ENCODE results near the gene FBXO46. TPM values are rescaled to one million over a fixed set of nuclear protein-coding genes. Genes with fewer than 3 reads are reported as not detected.

FBXO46 gene
- polyA plus RNA-seq, 1 of the 3 experiments (the other 2 are of a cell fraction): 5.6 TPM

- Histone ChIP-seq H3K79me2 (ENCODE audit: insufficient read depth) (peaks cover 39% of the 10 kb centered on the region), H3K4me2 (peak overlapping the region; percentile 88), H3K4me3 (ENCODE audit: low read depth in 2 of 2, low read length in 1 of 2) (peak overlapping the region; percentile 71 to 91), H3K27me3 (ENCODE audit: insufficient read depth) (no peaks in the 10 kb centered on the region), H4K20me1 (ENCODE audit: insufficient read depth) (0 out of 2 replicates have a peak, but pooled peaks cover 4% of the 10 kb centered on the region), H3K9me2 (no peaks in the 10 kb centered on the region), H3F3A (replicated peaks; ENCODE audit: insufficient read depth) (peaks cover 11% of the 10 kb centered on the region), H3K27ac (ENCODE audit: low read depth in 2 of 2, low read length in 1 of 2) (peak overlapping the region; percentile 48 to 87), H3K36me3 (replicated peaks in 1 of 2; ENCODE audit: control insufficient read depth in 1 of 2, insufficient read depth in 2 of 2, low read length in 1 of 2) (peaks cover 2 to 15% of the 10 kb centered on the region in 2 experiments), H2AFZ (ENCODE audit: low read depth) (peak overlapping the region; percentile 86), H3K4me1 (ENCODE audit: control insufficient read depth in 1 of 2, insufficient read depth in 2 of 2, low read depth in 1 of 2, low read length in 1 of 2) (peaks cover 0 to 6% of the 10 kb centered on the region in 2 experiments; a peak in 1 of 4 replicates), H3K9me3 (no peaks in the 10 kb centered on the region), H3K9ac (peak overlapping the region; percentile 82)
- CTCF ChIA-PET: interaction anchor here (0.6 to 6.8 kb wide), 40 partner anchors 9 to 1208 kb away, joined by 3 to 106 read pairs (median 4); partner anchors contain the start of genes DMPK, DMWD, FBXO46 and SIX5
- TF ChIP-seq NRF1 (IDR thresholded peaks at IDR 0.05; ENCODE audit: low read depth, low read length): no peak
- peak; percentile 55 for TF ChIP-seq RAD21 (IDR thresholded peaks at IDR 0.05; ENCODE audit: low read length)
- TF ChIP-seq, protein P1, sequence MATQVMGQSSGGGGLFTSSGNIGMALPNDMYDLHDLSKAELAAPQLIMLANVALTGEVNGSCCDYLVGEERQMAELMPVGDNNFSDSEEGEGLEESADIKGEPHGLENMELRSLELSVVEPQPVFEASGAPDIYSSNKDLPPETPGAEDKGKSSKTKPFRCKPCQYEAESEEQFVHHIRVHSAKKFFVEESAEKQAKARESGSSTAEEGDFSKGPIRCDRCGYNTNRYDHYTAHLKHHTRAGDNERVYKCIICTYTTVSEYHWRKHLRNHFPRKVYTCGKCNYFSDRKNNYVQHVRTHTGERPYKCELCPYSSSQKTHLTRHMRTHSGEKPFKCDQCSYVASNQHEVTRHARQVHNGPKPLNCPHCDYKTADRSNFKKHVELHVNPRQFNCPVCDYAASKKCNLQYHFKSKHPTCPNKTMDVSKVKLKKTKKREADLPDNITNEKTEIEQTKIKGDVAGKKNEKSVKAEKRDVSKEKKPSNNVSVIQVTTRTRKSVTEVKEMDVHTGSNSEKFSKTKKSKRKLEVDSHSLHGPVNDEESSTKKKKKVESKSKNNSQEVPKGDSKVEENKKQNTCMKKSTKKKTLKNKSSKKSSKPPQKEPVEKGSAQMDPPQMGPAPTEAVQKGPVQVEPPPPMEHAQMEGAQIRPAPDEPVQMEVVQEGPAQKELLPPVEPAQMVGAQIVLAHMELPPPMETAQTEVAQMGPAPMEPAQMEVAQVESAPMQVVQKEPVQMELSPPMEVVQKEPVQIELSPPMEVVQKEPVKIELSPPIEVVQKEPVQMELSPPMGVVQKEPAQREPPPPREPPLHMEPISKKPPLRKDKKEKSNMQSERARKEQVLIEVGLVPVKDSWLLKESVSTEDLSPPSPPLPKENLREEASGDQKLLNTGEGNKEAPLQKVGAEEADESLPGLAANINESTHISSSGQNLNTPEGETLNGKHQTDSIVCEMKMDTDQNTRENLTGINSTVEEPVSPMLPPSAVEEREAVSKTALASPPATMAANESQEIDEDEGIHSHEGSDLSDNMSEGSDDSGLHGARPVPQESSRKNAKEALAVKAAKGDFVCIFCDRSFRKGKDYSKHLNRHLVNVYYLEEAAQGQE (IDR thresholded peaks at IDR 0.05; ENCODE audit: low read depth, low read length): 0 out of 2 replicates have a peak, but pooled peaks have one; percentile 45
- peak; percentile 98 for TF ChIP-seq CTCF (IDR thresholded peaks at IDR 0.05)
- peak; percentile 58 for TF ChIP-seq SMC3 (IDR thresholded peaks at IDR 0.05; ENCODE audit: low read depth, low read length)
- TF ChIP-seq SIN3A (IDR thresholded peaks at IDR 0.05; ENCODE audit: borderline replicate concordance, low read depth, low read length): peak; percentile 62; the same call in 1 of the 2 replicates
- POLR2A ChIA-PET: interaction anchor here (0.8 to 1.9 kb wide), 5 partner anchors 20 to 90 kb away, joined by 3 to 8 read pairs (median 4); partner anchors contain the start of genes FBXO46 and SIX5
- under 1% methylated on average over 19 of the region's 22 CpGs for WGBS (ENCODE audit: low lambda C conversion rate)
- DNase-seq: peak; percentile 85
Measured at GRCh38 chr19:45693106-45693788, 37.4 kb downstream of the FBXO46 start.
